HepG2 (cell line): ENCODE results near the gene KISS1R. TPM values are rescaled to one million over a fixed set of nuclear protein-coding genes. Genes with fewer than 3 reads are reported as not detected.

Experiments
- BRF2 ChIP-seq: sonication (generic); formaldehyde crosslinking; IDR thresholded peaks from 2 replicates; pipeline ENCODE4 v1.8.1; 2022; ENCODE audit warnings: mild to moderate bottlenecking, missing genetic modification reagents
- EEA1 ChIP-seq: sonication (generic); formaldehyde crosslinking; IDR thresholded peaks from 2 replicates; pipeline ENCODE4 v1.5.1; 2020; ENCODE audit warnings: mild to moderate bottlenecking, missing genetic modification reagents, borderline replicate concordance
- FOXO4 ChIP-seq: sonication (generic); formaldehyde crosslinking; conservative IDR thresholded peaks from 2 replicates; pipeline ENCODE4 v1.8.1; 2023; ENCODE audit warnings: missing genetic modification reagents
- GFI1 ChIP-seq: sonication (generic); formaldehyde crosslinking; IDR thresholded peaks from 2 replicates; pipeline ENCODE4 v1.5.0; 2020; ENCODE audit warnings: missing genetic modification reagents, mild to moderate bottlenecking, borderline replicate concordance
- JUND ChIP-seq: sonication (generic); formaldehyde crosslinking; IDR thresholded peaks from 2 replicates; pipeline ENCODE4 v1.8.0; 2022; ENCODE audit warnings: mild to moderate bottlenecking, missing genetic modification reagents
- KAT7 ChIP-seq: IDR thresholded peaks from 2 replicates; pipeline ENCODE4 v1.6.1; 2018; ENCODE audit warnings: borderline replicate concordance, missing compliant biosample characterization
- KDM3A ChIP-seq: IDR thresholded peaks from 2 replicates; pipeline ENCODE4 v1.6.1; 2018; ENCODE audit warnings: low read depth, missing compliant biosample characterization
- LCORL ChIP-seq, 2 experiments: fragments of 450-650 bp in 1 of 2; sonication (generic) in 1 of 2; formaldehyde crosslinking in 1 of 2; IDR thresholded peaks; 2 replicates each; pipeline versions ENCODE4 v1.5.0 to v1.6.1; 2017 to 2020; ENCODE audit warnings: antibody characterized with exemption in 1 of 2, missing genetic modification reagents in 1 of 2
- MNT ChIP-seq: fragments of 450-650 bp; IDR thresholded peaks from 2 replicates; pipeline ENCODE4 v1.6.1; 2016
- PCBP1 ChIP-seq: fragments of 200-400 bp; formaldehyde crosslinking; IDR thresholded peaks from 2 replicates; pipeline ENCODE4 v1.6.1; 2017; ENCODE audit warnings: mild to moderate bottlenecking, low read depth, low read length, borderline replicate concordance
- PHF20 ChIP-seq: sonication (generic); formaldehyde crosslinking; IDR thresholded peaks from 2 replicates; pipeline ENCODE4 v1.5.0; 2020; ENCODE audit warnings: mild to moderate bottlenecking, missing genetic modification reagents
- RAD21 ChIP-seq: fragments of 450-650 bp; formaldehyde crosslinking; IDR thresholded peaks from 2 replicates; pipeline ENCODE4 v1.5.0; 2020; ENCODE audit warnings: mild to moderate bottlenecking
- TEF ChIP-seq: sonication (generic); formaldehyde crosslinking; IDR thresholded peaks from 2 replicates; pipeline ENCODE4 v1.5.0; 2020; ENCODE audit warnings: missing genetic modification reagents
- TERF1 ChIP-seq: sonication (generic); formaldehyde crosslinking; IDR thresholded peaks from 2 replicates; pipeline ENCODE4 v1.8.0; 2022; ENCODE audit warnings: mild to moderate bottlenecking, missing genetic modification reagents, moderate library complexity
- TSC22D2 ChIP-seq: sonication (generic); formaldehyde crosslinking; IDR thresholded peaks from 2 replicates; pipeline ENCODE4 v1.5.1; 2020; ENCODE audit warnings: missing genetic modification reagents, mild to moderate bottlenecking, borderline replicate concordance
- ZBTB20 ChIP-seq: sonication (generic); formaldehyde crosslinking; IDR thresholded peaks from 2 replicates; pipeline ENCODE4 v1.8.1; 2023; ENCODE audit warnings: missing genetic modification reagents, low read depth, mild to moderate bottlenecking, borderline replicate concordance
- ZNF20 ChIP-seq: sonication (generic); formaldehyde crosslinking; IDR thresholded peaks from 2 replicates; pipeline ENCODE4 v1.4.0; 2020; ENCODE audit warnings: mild to moderate bottlenecking, moderate library complexity, missing genetic modification reagents
- ZNF281 ChIP-seq: sonication (generic); formaldehyde crosslinking; IDR thresholded peaks from 2 replicates; pipeline ENCODE4 v1.4.0; 2020; ENCODE audit warnings: missing genetic modification reagents, borderline replicate concordance
- ZNF331 ChIP-seq: sonication (generic); formaldehyde crosslinking; IDR thresholded peaks from 2 replicates; pipeline ENCODE4 v1.4.0; 2020; ENCODE audit warnings: missing genetic modification reagents
- polyA plus RNA-seq, 8 experiments: library from polyadenylated mRNA; depleted of rRNA in 3 of 8; stranded (reverse) in 7 of 8; unstranded in 1 of 8; fragments of >200 nt; fragmentation: Illumina TruSeq in 4 of 8; extraction: Trizol in 4 of 8; gene quantifications; 2 replicates each; pipeline versions ENCODE4 v1.2.1 to v1.2.3, GENCODE V29; 2011 to 2016; ENCODE audit warnings: low read depth in 4 of 8, missing spikeins in 1 of 8, mixed read lengths in 1 of 8; ENCODE audit not compliant: insufficient read depth in 1 of 8
- total RNA-seq, 5 experiments: library from RNA; depleted of rRNA; stranded (reverse); fragments of >200 nt; fragmentation: Illumina TruSeq; extraction: Trizol; gene quantifications; 2 replicates each; pipeline ENCODE4 v1.2.3, GENCODE V29; 2016; ENCODE audit warnings: low read depth in 1 of 5

The KISS1R gene
- total and polyA plus RNA-seq, 2 of the 13 experiments (the other 11 are each of a cell fraction or from before 2014, with no cell fraction given), result 1.1 to 10.2 TPM

- TF ChIP-seq MNT (no peak), PHF20 (CRISPR knock-in tag) (no peak), ZNF281 (CRISPR knock-in tag) (no peak), FOXO4 (no peak), BRF2 (CRISPR knock-in tag) (no peak), PCBP1 (peak; percentile 21; the same call in 1 of the 2 replicates), JUND (CRISPR knock-in tag) (no peak), TEF (CRISPR knock-in tag) (no peak), ZNF331 (CRISPR knock-in tag) (no peak; the same call in 1 of the 2 replicates), ZBTB20 (no peak), KDM3A (CRISPR knock-in tag) (no peak), LCORL (IDR thresholded peaks at IDR 0.05) (no peak), LCORL (CRISPR knock-in tag; IDR thresholded peaks at IDR 0.05) (0 out of 2 replicates have a peak, but pooled peaks have one; percentile 33), GFI1 (CRISPR knock-in tag) (no peak), KAT7 (CRISPR knock-in tag) (no peak; the same call in 1 of the 2 replicates), ZNF20 (CRISPR knock-in tag) (no peak), TSC22D2 (CRISPR knock-in tag) (no peak), EEA1 (CRISPR knock-in tag) (no peak), RAD21 (peak; percentile 7; the same call in 1 of the 2 replicates), TERF1 (CRISPR knock-in tag) (0 out of 2 replicates have a peak, but pooled peaks have one; percentile 8)
Measured at GRCh38 chr19:953445-954271, 36.5 kb downstream of the KISS1R start (continued).
